IMR-90 (cell line): ENCODE data around the gene MTF1. TPM values are rescaled to one million over a fixed set of nuclear protein-coding genes. Genes with fewer than 3 reads are reported as not detected.

ENCODE experiments used
- ATAC-seq: fragments of 200-7000 bp; cut with Tn5 transposase; 2 replicates; pipeline ENCODE4 v1.9.1; 2020; ENCODE audit warnings: low read depth, mild to moderate bottlenecking, moderate library complexity
- BruUV-seq: library from RNA; stranded (reverse); fragments of 400-500 nt; replicated peaks from 2 replicates; lab custom pipeline; 2021; lab: Mats Ljungman, UMichigan
- CTCF ChIA-PET: fragments of 300-600 bp; formaldehyde crosslinking; extraction: SDS; loops from one replicate; lab custom pipeline; 2021; ENCODE audit warnings: antibody characterized with exemption; lab: Yijun Ruan, JAX
- POLR2A ChIA-PET: fragments of 300-600 bp; sonication (Branson Sonifier 250); formaldehyde crosslinking; loops from one replicate; lab custom pipeline; 2022; ENCODE audit warnings: antibody characterized with exemption; ENCODE audit not compliant: unreplicated experiment; lab: Charles Lee
- DNase-seq: peaks from one replicate; pipeline ENCODE4 v3.0.0; 2013
- H2AFZ ChIP-seq: replicated peaks from 2 replicates; pipeline ENCODE3; 2013; ENCODE audit warnings: low read length, mild to moderate bottlenecking; ENCODE audit not compliant: poor library complexity
- H2AK5ac ChIP-seq: 2 replicates; pipeline ENCODE4 v1.6.1; 2013; ENCODE audit warnings: low read depth, low read length, inconsistent platforms
- H2AK9ac ChIP-seq: replicated peaks from 2 replicates; pipeline ENCODE3; 2013; ENCODE audit warnings: mild to moderate bottlenecking, low read depth, low read length, moderate library complexity; ENCODE audit not compliant: poor library complexity
- H2BK120ac ChIP-seq: 2 replicates; pipeline ENCODE4 v1.6.1; 2013; ENCODE audit warnings: low read depth, low read length, inconsistent platforms
- H2BK15ac ChIP-seq: 3 replicates; pipeline ENCODE4 v1.6.1; 2013; ENCODE audit warnings: low read depth, low read length, inconsistent platforms
- H2BK20ac ChIP-seq: 2 replicates; pipeline ENCODE4 v1.6.1; 2013; ENCODE audit warnings: low read depth, mild to moderate bottlenecking, inconsistent platforms, low read length, moderate library complexity
- H2BK5ac ChIP-seq: 2 replicates; pipeline ENCODE4 v1.6.1; 2013; ENCODE audit warnings: mild to moderate bottlenecking, low read depth, low read length, inconsistent platforms; ENCODE audit not compliant: poor library complexity, severe bottlenecking
- H3K14ac ChIP-seq: replicated peaks from 2 replicates; pipeline ENCODE4 v1.6.1; 2013; ENCODE audit warnings: low read depth, low read length, inconsistent platforms
- H3K18ac ChIP-seq: 2 replicates; pipeline ENCODE4 v1.6.1; 2013; ENCODE audit warnings: low read depth, low read length, control low read depth
- H3K23ac ChIP-seq: 2 replicates; pipeline ENCODE4 v1.6.1; 2013; ENCODE audit warnings: low read depth, low read length, inconsistent platforms
- H3K27ac ChIP-seq: 2 replicates; pipeline ENCODE4 v1.5.1; 2013; ENCODE audit warnings: mild to moderate bottlenecking, control low read depth, low read length; ENCODE audit not compliant: insufficient read depth
- H3K27me3 ChIP-seq: 2 replicates; pipeline ENCODE4 v1.6.1; 2013; ENCODE audit warnings: low read length; ENCODE audit not compliant: control insufficient read depth, insufficient read depth
- H3K36me3 ChIP-seq: 2 replicates; pipeline ENCODE4 v1.6.1; 2013; ENCODE audit warnings: low read length, mixed read lengths; ENCODE audit not compliant: control insufficient read depth, insufficient read depth
- H3K4ac ChIP-seq: 2 replicates; pipeline ENCODE4 v1.6.1; 2013; ENCODE audit warnings: low read depth, low read length, inconsistent platforms
- H3K4me1 ChIP-seq: 2 replicates; pipeline ENCODE4 v1.6.1; 2013; ENCODE audit warnings: low read length, mixed read lengths; ENCODE audit not compliant: control insufficient read depth, insufficient read depth
- H3K4me2 ChIP-seq: 2 replicates; pipeline ENCODE4 v1.6.1; 2013; ENCODE audit warnings: low read depth, mild to moderate bottlenecking, control low read depth, low read length, moderate library complexity
- H3K4me3 ChIP-seq: 2 replicates; pipeline ENCODE4 v1.5.1; 2013; ENCODE audit warnings: low read depth, mild to moderate bottlenecking, control low read depth, low read length, moderate library complexity; ENCODE audit not compliant: insufficient read depth
- H3K56ac ChIP-seq: 2 replicates; pipeline ENCODE4 v1.6.1; 2013; ENCODE audit warnings: low read length, inconsistent platforms; ENCODE audit not compliant: insufficient read depth; ENCODE audit errors: extremely low read depth
- H3K79me1 ChIP-seq, 2 experiments: 2 replicates each; pipeline ENCODE4 v1.6.1; 2013; ENCODE audit warnings: low read length in 2 of 2, inconsistent platforms in 1 of 2, low read depth in 1 of 2
- H3K9ac ChIP-seq: 2 replicates; pipeline ENCODE4 v1.6.1; 2013; ENCODE audit warnings: low read depth, low read length, control low read depth
- H3K9me1 ChIP-seq: 2 replicates; pipeline ENCODE4 v1.6.1; 2013; ENCODE audit warnings: low read length, inconsistent platforms; ENCODE audit not compliant: insufficient read depth
- H3K9me3 ChIP-seq: 2 replicates; pipeline ENCODE4 v1.6.1; 2013; ENCODE audit warnings: low read length; ENCODE audit not compliant: control insufficient read depth, insufficient read depth
- H4K20me1 ChIP-seq: 2 replicates; pipeline ENCODE4 v1.6.1; 2013; ENCODE audit warnings: low read length, inconsistent platforms; ENCODE audit not compliant: insufficient read depth
- H4K5ac ChIP-seq: 2 replicates; pipeline ENCODE4 v1.6.1; 2013; ENCODE audit warnings: mild to moderate bottlenecking, low read depth, low read length, control low read depth
- H4K8ac ChIP-seq, 2 experiments: 2 replicates each; pipeline ENCODE4 v1.6.1; 2013; ENCODE audit warnings: low read depth in 2 of 2, low read length in 2 of 2, control low read depth in 1 of 2, inconsistent platforms in 1 of 2
- H4K91ac ChIP-seq: 2 replicates; pipeline ENCODE4 v1.6.1; 2013; ENCODE audit warnings: low read depth, low read length, inconsistent platforms; ENCODE audit not compliant: insufficient read depth
- MAFK ChIP-seq: IDR thresholded peaks from 2 replicates; pipeline ENCODE4 v1.6.1; 2012; ENCODE audit warnings: low read depth, low read length, improper control_type of control experiment
- WGBS, 2 experiments: methylation state at CpG; one replicate each; pipeline versions ENCODE4 v1.1.5 to v1.1.7; 2013; ENCODE audit warnings: missing lambda C conversion rate in 2 of 2; ENCODE audit not compliant: insufficient read length in 1 of 2; ENCODE audit errors: extremely low coverage in 2 of 2; 5-methylcytosine and 5-hydroxymethylcytosine counted together
- dilution Hi-C: fragments of 300-500 bp; cut with HindIII; formaldehyde crosslinking; loops from one replicate; pipeline ENCODE4 v1.14.3; 2018; ENCODE audit warnings: low sequenced_read_pairs; ENCODE audit not compliant: unreplicated experiment
- in situ Hi-C: fragments of 300-500 bp; cut with MboI; formaldehyde crosslinking; loops from 3 replicates; pipeline ENCODE4 v1.14.3; 2019; ENCODE audit warnings: low sequenced_read_pairs, inconsistent platforms, mixed read lengths
- intact Hi-C: fragments of 100-400 bp; cut with micrococcal nuclease; formaldehyde crosslinking; loops from 2 replicates; pipeline ENCODE4 v1.10.0; 2022
- polyA plus RNA-seq, 3 experiments: library from polyadenylated mRNA; depleted of rRNA; stranded (reverse); fragments of >200 nt; gene quantifications; 2 replicates each; pipeline ENCODE4 v1.2.3, GENCODE V29; 2012; ENCODE audit warnings: low replicate concordance in 1 of 3
- total RNA-seq: library from RNA; depleted of rRNA; stranded (reverse); fragments of >200 nt; gene quantifications from 2 replicates; pipeline ENCODE4 v1.2.3, GENCODE V29; 2012
- TF ChIP-seq, protein P1 (sequence below): conservative IDR thresholded peaks from 2 replicates; pipeline ENCODE4 v1.5.1; 2012; ENCODE audit warnings: mild to moderate bottlenecking, low read depth, low read length, improper control_type of control experiment

Gene MTF1
- total and polyA plus RNA-seq, 2 of the 4 experiments (the other 2 are of a cell fraction): 2.3 to 4.7 TPM

DNA sequence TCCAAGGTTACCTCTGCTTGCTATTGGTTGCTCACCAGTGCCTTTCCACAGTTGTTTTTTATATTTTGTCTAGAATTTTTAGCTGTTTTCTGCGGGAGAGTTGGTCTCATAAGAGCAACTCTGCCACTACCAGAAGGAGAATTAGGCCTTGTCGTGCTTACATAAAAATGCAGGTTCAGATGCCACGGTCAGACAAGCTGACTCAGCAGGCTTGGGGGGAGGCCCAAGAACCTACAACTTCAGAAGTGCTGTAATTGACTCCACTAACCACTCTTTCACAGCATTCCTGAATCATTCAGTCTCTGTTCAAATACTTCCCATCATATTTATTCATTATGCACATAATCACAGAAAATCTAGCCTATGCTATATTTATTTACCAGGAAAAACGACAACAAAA is 28.3 kb downstream of the MTF1 start:
- dilution Hi-C loops: no loop called here
- no peak overlapping the region for H2AK9ac ChIP-seq
- no peak overlapping the region for H3K9ac ChIP-seq
- peaks cover under 1% of the 10 kb centered on the region; the same call in 1 of the 2 replicates for H3K4me1 ChIP-seq
- no peak overlapping the region for H2BK15ac ChIP-seq
- intact Hi-C loops: no loop called here
- WGBS, 2 experiments: no CpG with 5 or more reads among the region's 4 CpGs
- CTCF ChIA-PET: no interaction called here
- H3K18ac ChIP-seq: no peak overlapping the region
- H3K4ac ChIP-seq: no peak overlapping the region
- H2AK5ac ChIP-seq: no peak overlapping the region
- H3K56ac ChIP-seq: no peak overlapping the region
- H4K8ac ChIP-seq: no peak overlapping the region
- no peaks in the 10 kb centered on the region for H3K9me1 ChIP-seq
- in situ Hi-C loops: no loop called here
- BruUV-seq: no TSS peak
- no peak overlapping the region for H3K27ac ChIP-seq
- no peak overlapping the region for H2BK120ac ChIP-seq
- no peak overlapping the region for H2BK5ac ChIP-seq
- H3K4me2 ChIP-seq: no peak overlapping the region
- no peaks in the 10 kb centered on the region for H4K20me1 ChIP-seq
- no peaks in the 10 kb centered on the region for H3K27me3 ChIP-seq
- H3K36me3 ChIP-seq: peaks cover 37% of the 10 kb centered on the region
- no peak overlapping the region for H3K14ac ChIP-seq
- H2BK20ac ChIP-seq: no peak overlapping the region
- ATAC-seq (no peak), DNase-seq (no peak)
- no peaks in the 10 kb centered on the region for H3K9me3 ChIP-seq
- H3K4me3 ChIP-seq: no peak overlapping the region
- POLR2A ChIA-PET: no interaction called here
- H4K91ac ChIP-seq: no peak overlapping the region
- no peak overlapping the region for H2AFZ ChIP-seq
- no peak overlapping the region for H4K5ac ChIP-seq
- no peak overlapping the region for H3K23ac ChIP-seq
- H3K79me1 ChIP-seq: peaks cover 0 to 6% of the 10 kb centered on the region in 2 experiments; a peak in 1 of 4 replicates
- TF ChIP-seq, protein P1, sequence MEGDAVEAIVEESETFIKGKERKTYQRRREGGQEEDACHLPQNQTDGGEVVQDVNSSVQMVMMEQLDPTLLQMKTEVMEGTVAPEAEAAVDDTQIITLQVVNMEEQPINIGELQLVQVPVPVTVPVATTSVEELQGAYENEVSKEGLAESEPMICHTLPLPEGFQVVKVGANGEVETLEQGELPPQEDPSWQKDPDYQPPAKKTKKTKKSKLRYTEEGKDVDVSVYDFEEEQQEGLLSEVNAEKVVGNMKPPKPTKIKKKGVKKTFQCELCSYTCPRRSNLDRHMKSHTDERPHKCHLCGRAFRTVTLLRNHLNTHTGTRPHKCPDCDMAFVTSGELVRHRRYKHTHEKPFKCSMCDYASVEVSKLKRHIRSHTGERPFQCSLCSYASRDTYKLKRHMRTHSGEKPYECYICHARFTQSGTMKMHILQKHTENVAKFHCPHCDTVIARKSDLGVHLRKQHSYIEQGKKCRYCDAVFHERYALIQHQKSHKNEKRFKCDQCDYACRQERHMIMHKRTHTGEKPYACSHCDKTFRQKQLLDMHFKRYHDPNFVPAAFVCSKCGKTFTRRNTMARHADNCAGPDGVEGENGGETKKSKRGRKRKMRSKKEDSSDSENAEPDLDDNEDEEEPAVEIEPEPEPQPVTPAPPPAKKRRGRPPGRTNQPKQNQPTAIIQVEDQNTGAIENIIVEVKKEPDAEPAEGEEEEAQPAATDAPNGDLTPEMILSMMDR: no peak
- TF ChIP-seq MAFK: peak; percentile 73
